GM12873 (cell line): ENCODE measurements around the gene SHC4.

Source experiments
- TF ChIP-seq, protein P1 (sequence below): IDR thresholded peaks from 2 replicates; pipeline ENCODE4 v1.5.1; 2012; ENCODE audit warnings: low read depth, mild to moderate bottlenecking, moderate library complexity, low read length, control low read depth; ENCODE audit not compliant: insufficient read depth; ENCODE audit errors: missing control alignments

SHC4 gene

DNA sequence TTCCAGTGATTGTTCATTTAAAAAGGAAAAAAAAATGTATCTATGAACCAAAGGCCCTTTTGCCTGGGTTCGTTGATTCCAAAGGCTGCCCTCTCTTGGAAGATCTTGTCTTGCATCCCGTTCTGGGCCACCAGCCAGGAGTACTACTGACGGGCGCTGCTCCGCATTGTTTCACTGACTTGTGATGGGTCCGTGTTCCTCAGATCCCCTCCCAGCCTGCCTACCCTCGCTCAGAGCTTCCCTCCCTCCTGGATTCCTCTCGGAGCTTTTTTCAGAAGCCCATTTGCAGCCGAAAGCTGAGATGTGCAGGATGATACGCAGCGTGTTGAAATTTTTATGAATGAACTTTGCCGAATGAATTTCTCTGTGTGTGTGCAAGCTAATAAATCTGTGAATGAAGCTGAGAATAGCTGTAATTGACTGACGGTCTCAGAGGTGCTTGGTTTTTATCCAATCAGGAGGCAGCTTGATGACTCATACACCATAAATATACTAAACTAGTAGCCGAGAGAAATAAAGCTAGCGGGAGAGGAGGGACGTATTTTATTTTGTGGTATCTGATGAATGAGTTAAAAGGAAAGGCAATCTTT is at the start of gene SHC4:
SHC4 (minus strand) TSS at position 396 of the 590 bp plus-strand sequence. CDS start 904 bp downstream, outside the sequence.
- TF ChIP-seq, protein P1, sequence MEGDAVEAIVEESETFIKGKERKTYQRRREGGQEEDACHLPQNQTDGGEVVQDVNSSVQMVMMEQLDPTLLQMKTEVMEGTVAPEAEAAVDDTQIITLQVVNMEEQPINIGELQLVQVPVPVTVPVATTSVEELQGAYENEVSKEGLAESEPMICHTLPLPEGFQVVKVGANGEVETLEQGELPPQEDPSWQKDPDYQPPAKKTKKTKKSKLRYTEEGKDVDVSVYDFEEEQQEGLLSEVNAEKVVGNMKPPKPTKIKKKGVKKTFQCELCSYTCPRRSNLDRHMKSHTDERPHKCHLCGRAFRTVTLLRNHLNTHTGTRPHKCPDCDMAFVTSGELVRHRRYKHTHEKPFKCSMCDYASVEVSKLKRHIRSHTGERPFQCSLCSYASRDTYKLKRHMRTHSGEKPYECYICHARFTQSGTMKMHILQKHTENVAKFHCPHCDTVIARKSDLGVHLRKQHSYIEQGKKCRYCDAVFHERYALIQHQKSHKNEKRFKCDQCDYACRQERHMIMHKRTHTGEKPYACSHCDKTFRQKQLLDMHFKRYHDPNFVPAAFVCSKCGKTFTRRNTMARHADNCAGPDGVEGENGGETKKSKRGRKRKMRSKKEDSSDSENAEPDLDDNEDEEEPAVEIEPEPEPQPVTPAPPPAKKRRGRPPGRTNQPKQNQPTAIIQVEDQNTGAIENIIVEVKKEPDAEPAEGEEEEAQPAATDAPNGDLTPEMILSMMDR, result no peak

DNA sequence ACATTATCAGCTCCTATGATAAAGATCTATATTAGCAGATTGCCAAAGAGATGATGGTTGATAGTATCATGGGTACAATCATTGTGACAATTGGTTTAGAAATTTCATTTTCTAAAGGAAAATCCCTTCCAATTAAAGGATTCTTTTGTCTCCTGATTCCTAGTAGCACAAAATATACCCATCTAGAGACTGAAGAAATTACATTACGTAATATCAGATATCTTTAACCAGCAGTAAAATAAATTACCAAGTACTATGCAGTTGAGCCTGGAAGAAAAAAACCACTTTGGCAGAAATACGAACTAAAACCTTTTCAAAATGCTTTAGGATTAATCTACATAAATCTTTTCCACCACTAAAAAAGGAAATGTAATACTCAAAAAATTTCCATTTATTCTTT is 35.6 kb upstream of the SHC4 start:
- TF ChIP-seq, protein P1, result no peak

DNA sequence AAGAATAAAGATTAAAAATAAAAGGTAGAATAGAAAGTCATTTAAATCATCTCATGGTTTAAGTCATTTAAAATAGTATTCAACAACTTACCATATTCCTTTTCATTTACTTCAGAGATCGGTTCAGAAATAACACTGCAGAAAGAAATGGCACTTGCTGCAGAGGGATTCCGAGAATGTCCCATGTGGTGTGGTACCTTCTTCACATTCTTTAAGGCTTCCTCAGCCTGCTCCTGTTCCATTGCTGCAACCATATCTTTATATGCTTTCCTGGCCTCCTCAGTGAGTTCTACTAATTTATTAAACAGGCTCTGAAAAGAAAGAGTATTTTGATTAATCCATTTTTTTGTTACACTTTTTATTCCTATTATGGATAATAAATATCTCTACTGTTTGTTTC is 32.6 kb upstream of the SHC4 start:
- TF ChIP-seq, protein P1, result no peak

DNA sequence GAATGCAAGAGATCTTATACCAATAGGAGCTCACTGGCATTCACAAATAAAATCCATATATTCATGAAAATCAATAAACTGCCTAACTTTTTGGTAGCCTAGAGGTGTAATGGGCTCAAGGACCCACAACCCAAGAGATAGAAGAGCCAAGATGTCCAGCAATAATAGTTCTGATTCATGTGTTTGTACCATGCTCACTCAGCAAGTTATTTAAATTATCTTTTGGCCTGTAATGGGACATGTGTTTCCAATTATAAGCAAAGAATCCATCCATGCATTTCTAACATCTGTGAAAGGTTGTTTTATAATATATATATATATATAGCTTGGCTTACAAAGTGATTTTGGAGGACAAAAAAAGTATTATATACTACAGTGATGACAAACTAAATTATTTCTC is 29.7 kb upstream of the SHC4 start:
- TF ChIP-seq, protein P1, result no peak

DNA sequence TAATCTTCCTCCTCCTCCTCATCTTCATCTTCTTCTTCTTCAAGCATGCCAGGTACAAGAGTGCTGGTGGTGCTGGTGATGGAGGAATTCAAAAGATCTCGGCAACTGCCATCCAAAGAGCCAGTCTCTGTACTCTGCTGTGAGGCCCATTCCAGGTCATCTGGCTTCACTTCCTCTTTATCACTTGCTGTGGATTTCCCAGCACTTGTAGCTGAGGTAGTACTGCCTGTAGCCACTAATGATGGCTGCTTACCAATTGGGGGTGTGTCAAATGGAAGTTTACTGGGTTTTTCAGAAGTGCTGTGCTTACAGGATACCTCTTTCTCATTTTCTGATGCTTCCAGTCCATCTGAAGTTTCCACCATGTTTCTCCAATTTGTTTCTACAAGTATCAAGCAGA is 28.8 kb upstream of the SHC4 start:
- TF ChIP-seq, protein P1, result peak; percentile 9

GRCh38 chr15:48992096-48992495 is 28.4 kb upstream of the SHC4 start:
- TF ChIP-seq, protein P1, result no peak

GRCh38 chr15:48989170-48989569 is 25.5 kb upstream of the SHC4 start:
- TF ChIP-seq, protein P1, result no peak
